Measurements from ENCODE around the gene CAD.
"Not testable (repeated sequence)": the region's sequence is repeated elsewhere in the genome, so short reads cannot be mapped to it uniquely, and the experiment has no call there.

The CAD gene

GRCh38 chr2:27217173-27218121, at the start of gene CAD:
TSS of gene CAD (plus strand) at chr2:27217369. CDS start at chr2:27217552, 183 bp downstream.
- peak; percentile 72 to 82 for DNase-seq (ENCODE audit: low read depth in 1 of 2, low spot score in 1 of 2)

- no peak for DNase-seq (ENCODE audit: low read depth in 1 of 2, low spot score in 1 of 2)
Measured at GRCh38 chr2:27170581-27171337, 46.4 kb upstream of the CAD start.

GRCh38 chr2:27171351-27171848, 45.8 kb upstream of the CAD start:
- DNase-seq (ENCODE audit: low read depth in 1 of 2, low spot score in 1 of 2), result no peak

- DNase-seq (ENCODE audit: low read depth in 1 of 2, low spot score in 1 of 2), result no peak
Measured at GRCh38 chr2:27174638-27175037, 42.5 kb upstream of the CAD start.

DNA sequence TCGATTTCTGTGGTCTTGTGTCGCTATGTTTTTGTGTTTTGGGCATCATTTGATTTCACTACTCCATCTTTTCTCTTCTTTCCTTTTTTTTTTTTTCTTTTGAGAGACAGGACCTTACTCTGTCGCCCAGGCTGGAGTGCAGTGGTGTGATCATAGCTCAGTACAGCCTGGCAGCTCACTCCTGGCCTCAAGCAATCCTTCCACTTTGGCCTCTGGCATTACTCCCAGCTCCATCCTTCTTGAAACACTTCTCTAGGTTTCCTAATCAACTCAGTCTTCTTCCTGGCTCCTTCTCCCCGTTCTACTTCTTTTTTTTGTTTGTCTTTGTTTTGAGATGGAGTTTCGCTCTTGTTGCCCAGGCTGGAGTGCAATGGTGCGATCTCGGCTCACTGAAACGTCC, 41.8 kb upstream of the CAD start:
- DNase-seq (ENCODE audit: low read depth in 1 of 2, low spot score in 1 of 2), result no peak

- not testable (repeated sequence) for DNase-seq (ENCODE audit: low read depth in 1 of 2, low spot score in 1 of 2)
Measured at GRCh38 chr2:27175781-27176180, 41.4 kb upstream of the CAD start.

DNA sequence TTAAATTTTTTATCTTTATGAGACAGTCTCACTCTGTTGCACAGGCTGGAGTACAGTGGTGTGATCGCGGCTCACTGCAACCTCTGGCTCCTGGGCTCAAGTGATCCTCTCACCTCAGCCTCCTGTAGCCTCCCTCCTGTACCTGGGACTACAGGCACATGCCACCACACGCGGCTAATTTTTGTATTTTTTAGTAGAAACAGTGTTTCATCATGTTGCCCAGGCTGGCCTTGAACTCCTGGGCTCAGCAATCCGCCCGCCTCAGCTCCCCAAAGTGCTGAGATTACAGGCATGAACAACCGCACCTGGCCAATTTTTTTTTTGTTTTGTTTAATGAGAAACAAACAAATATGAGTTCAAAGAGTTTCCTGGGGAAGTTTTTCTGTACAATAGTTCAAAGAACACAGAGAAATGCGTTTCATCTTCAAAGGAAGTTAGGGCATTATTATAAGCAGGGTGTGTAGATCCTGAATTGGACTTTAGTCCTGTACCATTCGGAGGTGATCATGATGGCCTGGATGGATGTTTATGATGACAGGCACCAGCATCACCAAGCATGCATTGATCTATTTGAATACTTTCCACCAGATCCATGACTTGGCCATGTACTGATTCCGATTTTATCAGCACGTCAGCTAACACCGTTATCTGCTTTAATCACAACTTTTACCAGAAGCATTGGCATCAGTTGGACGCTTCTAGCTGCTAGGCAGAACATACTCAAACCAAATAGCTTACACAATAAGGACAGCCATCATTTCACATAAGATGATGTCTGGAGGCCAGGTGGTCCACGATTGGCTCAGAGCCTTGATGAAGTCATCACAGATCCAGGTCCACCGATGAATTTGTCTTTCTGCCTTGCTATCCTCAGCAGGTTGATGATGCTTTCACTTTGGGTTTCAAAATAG, 39.5 kb upstream of the CAD start:
- no peak for DNase-seq (ENCODE audit: low read depth in 1 of 2, low spot score in 1 of 2)

DNA sequence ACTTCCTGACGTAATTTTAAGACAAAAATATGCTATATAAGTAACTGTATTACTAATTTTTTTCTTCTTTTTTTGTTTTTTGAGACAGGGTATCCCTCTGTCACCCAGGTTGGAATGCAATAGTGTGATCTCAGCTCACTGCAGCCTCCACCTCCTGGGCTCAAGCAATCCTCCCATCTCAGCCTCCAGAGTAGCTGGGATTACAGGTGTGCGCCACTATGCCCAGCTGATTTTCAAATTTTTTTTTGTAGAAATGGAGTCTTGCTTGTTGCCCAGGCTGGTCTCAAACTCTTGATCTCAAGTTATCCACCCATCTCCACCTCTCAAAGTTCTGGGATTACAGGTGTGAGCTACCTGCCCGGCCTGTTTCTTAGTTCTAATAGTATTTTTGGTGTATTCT, 38.7 kb upstream of the CAD start:
- no peak for DNase-seq (ENCODE audit: low read depth in 1 of 2, low spot score in 1 of 2)

- DNase-seq (ENCODE audit: low read depth in 1 of 2, low spot score in 1 of 2), result no peak
Measured at GRCh38 chr2:27179344-27180000, 37.7 kb upstream of the CAD start.

GRCh38 chr2:27182346-27182745, 34.8 kb upstream of the CAD start:
- no peak for DNase-seq (ENCODE audit: low read depth in 1 of 2, low spot score in 1 of 2)

GRCh38 chr2:27184115-27184514, 33.1 kb upstream of the CAD start:
- no peak for DNase-seq (ENCODE audit: low read depth in 1 of 2, low spot score in 1 of 2)

- no peak for DNase-seq (ENCODE audit: low read depth in 1 of 2, low spot score in 1 of 2)
Measured at GRCh38 chr2:27185331-27186026, 31.7 kb upstream of the CAD start.

- DNase-seq (ENCODE audit: low read depth in 1 of 2, low spot score in 1 of 2), result no peak
Measured at GRCh38 chr2:27186613-27187345, 30.4 kb upstream of the CAD start.

GRCh38 chr2:27189989-27190388, 27.2 kb upstream of the CAD start:
- DNase-seq (ENCODE audit: low read depth in 1 of 2, low spot score in 1 of 2), result no peak

- no peak for DNase-seq (ENCODE audit: low read depth in 1 of 2, low spot score in 1 of 2)
Measured at GRCh38 chr2:27191070-27191829, 25.9 kb upstream of the CAD start.

GRCh38 chr2:27194538-27195354, 22.4 kb upstream of the CAD start:
- DNase-seq (ENCODE audit: low read depth in 1 of 2, low spot score in 1 of 2), result no peak

DNA sequence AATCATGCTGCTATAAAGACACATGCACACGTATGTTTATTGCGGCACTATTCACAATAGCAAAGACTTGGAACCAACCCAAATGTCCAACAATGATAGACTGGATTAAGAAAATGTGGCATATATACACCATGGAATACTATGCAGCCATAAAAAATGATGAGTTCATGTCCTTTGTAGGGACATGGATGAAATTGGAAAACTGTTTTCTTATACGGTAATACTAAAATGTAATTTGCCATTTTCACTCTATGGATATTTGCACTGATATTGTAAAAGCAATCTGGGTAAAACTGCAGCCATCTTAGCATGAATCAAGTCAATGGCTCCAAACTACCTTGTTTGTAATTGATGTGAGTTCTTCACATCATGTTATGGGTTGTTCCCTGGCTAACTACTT, 21.4 kb upstream of the CAD start:
- not testable (repeated sequence) for DNase-seq (ENCODE audit: low read depth in 1 of 2, low spot score in 1 of 2)

DNA sequence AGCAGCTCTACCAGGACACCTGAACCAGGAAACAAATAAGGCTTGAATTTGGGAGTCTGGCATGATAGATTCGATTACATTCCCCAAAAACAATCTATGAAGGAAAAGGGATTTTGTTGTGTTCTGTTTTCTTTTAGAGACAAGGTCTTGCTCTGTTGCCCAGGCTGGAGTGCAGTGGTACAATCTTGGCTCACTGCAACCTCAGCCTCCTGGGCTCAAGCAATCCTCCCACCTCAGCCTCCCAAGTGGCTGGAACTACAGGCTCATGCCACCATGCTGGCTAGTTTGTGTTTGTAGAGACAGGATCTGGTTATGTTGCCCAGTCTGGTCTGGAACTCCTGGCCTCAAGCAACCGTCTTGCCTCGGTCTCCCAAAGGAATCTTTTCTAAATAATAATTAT, 19.1 kb upstream of the CAD start:
- not testable (repeated sequence) for DNase-seq (ENCODE audit: low read depth in 1 of 2, low spot score in 1 of 2)

Measured in activated T-helper 1 cell treated with anti-CD3 and anti-CD28 coated beads, Interleukin-2, amount 50 U/mL, for 16 hours (primary cell).